KOPT-K1 (cell line): Measurements from ENCODE around the gene TAMALIN.

Experiments
- H3K27ac ChIP-seq: fragments of 200-600 bp; sonication (generic); 2 replicates; pipeline ENCODE4 v1.5.1; 2016; ENCODE audit warnings: antibody characterized with exemption, mild to moderate bottlenecking, low read depth, low read length; ENCODE audit not compliant: poor library complexity, severe bottlenecking
- H3K36me3 ChIP-seq: fragments of 200-600 bp; sonication (generic); 2 replicates; pipeline ENCODE4 v1.5.1; 2017; ENCODE audit warnings: antibody characterized with exemption, mild to moderate bottlenecking, low read length, moderate library complexity; ENCODE audit not compliant: insufficient read depth
- H3K9me3 ChIP-seq: fragments of 200-600 bp; sonication (generic); 2 replicates; pipeline ENCODE4 v1.5.1; 2017; ENCODE audit warnings: antibody characterized with exemption, low read length, mild to moderate bottlenecking; ENCODE audit not compliant: insufficient read depth, poor library complexity, severe bottlenecking

Gene TAMALIN

GRCh38 chr12:52006726-52007157 lies at the start of gene TAMALIN:
TAMALIN (plus strand) TSS chr12:52006946; CDS start chr12:52007020, 74 bp downstream.
- peak within 1 kb of the TSS; percentile 33 for H3K27ac ChIP-seq
- H3K36me3 ChIP-seq = no peaks in the 10 kb centered on the region
- H3K9me3 ChIP-seq = no peaks in the 10 kb centered on the region

- Histone ChIP-seq H3K27ac (no peak overlapping the region), H3K36me3 (peaks cover 21% of the 10 kb centered on the region), H3K9me3 (peaks cover 5% of the 10 kb centered on the region)
Observed at GRCh38 chr12:51958542-51958941, 48.2 kb upstream of the TAMALIN start.

GRCh38 chr12:51959211-51959610 lies 47.5 kb upstream of the TAMALIN start:
- H3K9me3 ChIP-seq = peaks cover 7% of the 10 kb centered on the region
- H3K27ac ChIP-seq = no peak overlapping the region
- peaks cover 26% of the 10 kb centered on the region for H3K36me3 ChIP-seq

- Histone ChIP-seq H3K27ac (no peak overlapping the region), H3K36me3 (peaks cover 26% of the 10 kb centered on the region), H3K9me3 (peaks cover 7% of the 10 kb centered on the region)
Observed at GRCh38 chr12:51959921-51960320, 46.8 kb upstream of the TAMALIN start.

GRCh38 chr12:51960488-51960887 lies 46.3 kb upstream of the TAMALIN start:
- Histone ChIP-seq H3K36me3 (peaks cover 26% of the 10 kb centered on the region), H3K9me3 (peaks cover 7% of the 10 kb centered on the region), H3K27ac (no peak overlapping the region)

GRCh38 chr12:51960890-51961289 lies 45.9 kb upstream of the TAMALIN start:
- Histone ChIP-seq H3K36me3 (peaks cover 26% of the 10 kb centered on the region), H3K27ac (no peak overlapping the region), H3K9me3 (peaks cover 7% of the 10 kb centered on the region)

- Histone ChIP-seq H3K9me3 (peaks cover 7% of the 10 kb centered on the region), H3K36me3 (peaks cover 26% of the 10 kb centered on the region), H3K27ac (peak overlapping the region; percentile 36)
Observed at GRCh38 chr12:51961834-51962233, 44.9 kb upstream of the TAMALIN start.

- Histone ChIP-seq H3K36me3 (peaks cover 26% of the 10 kb centered on the region), H3K9me3 (peaks cover 7% of the 10 kb centered on the region), H3K27ac (peak overlapping the region; percentile 36)
Observed at GRCh38 chr12:51962737-51963136, 44.0 kb upstream of the TAMALIN start.

- peaks cover 7% of the 10 kb centered on the region for H3K9me3 ChIP-seq
- peaks cover 26% of the 10 kb centered on the region for H3K36me3 ChIP-seq
- no peak overlapping the region for H3K27ac ChIP-seq
Observed at GRCh38 chr12:51963477-51963876, 43.3 kb upstream of the TAMALIN start.

- H3K27ac ChIP-seq = no peak overlapping the region
- 0 out of 2 replicates have a peak, but pooled peaks cover 5% of the 10 kb centered on the region for H3K36me3 ChIP-seq
- H3K9me3 ChIP-seq = no peaks in the 10 kb centered on the region
Observed at GRCh38 chr12:51969643-51970042, 37.1 kb upstream of the TAMALIN start.

- Histone ChIP-seq H3K36me3 (peaks cover 15% of the 10 kb centered on the region), H3K27ac (peak overlapping the region; percentile 84), H3K9me3 (no peaks in the 10 kb centered on the region)
Observed at GRCh38 chr12:51970904-51971646, 35.7 kb upstream of the TAMALIN start.

- Histone ChIP-seq H3K27ac (peak overlapping the region; percentile 84), H3K36me3 (peaks cover 22% of the 10 kb centered on the region), H3K9me3 (no peaks in the 10 kb centered on the region)
Observed at GRCh38 chr12:51971679-51972421, 34.9 kb upstream of the TAMALIN start.

GRCh38 chr12:51972422-51972812 lies 34.3 kb upstream of the TAMALIN start:
- no peaks in the 10 kb centered on the region for H3K9me3 ChIP-seq
- peak overlapping the region; percentile 84 for H3K27ac ChIP-seq
- peaks cover 27% of the 10 kb centered on the region for H3K36me3 ChIP-seq

GRCh38 chr12:51972849-51973273 lies 33.9 kb upstream of the TAMALIN start:
- H3K27ac ChIP-seq = peak overlapping the region; percentile 84

GRCh38 chr12:51973560-51973959 lies 33.2 kb upstream of the TAMALIN start:
- Histone ChIP-seq H3K9me3 (no peaks in the 10 kb centered on the region), H3K36me3 (peaks cover 39% of the 10 kb centered on the region), H3K27ac (peak overlapping the region; percentile 84)

More at GRCh38 chr12:51972849-51973273, 33.9 kb upstream of the TAMALIN start:
- peaks cover 32% of the 10 kb centered on the region for H3K36me3 ChIP-seq
- H3K9me3 ChIP-seq = no peaks in the 10 kb centered on the region
